H1 (cell line): ENCODE measurements around the gene TTBK1. TPM values are rescaled to one million over a fixed set of nuclear protein-coding genes. Genes with fewer than 3 reads are reported as not detected.

ENCODE experiments used
- CTCF ChIA-PET: fragments of 300-600 bp; sonication (Branson Sonifier 250); formaldehyde crosslinking; loops from one replicate; lab custom pipeline; 2021; ENCODE audit not compliant: partially characterized antibody; lab: Charles Lee
- POLR2A ChIA-PET: fragments of 300-600 bp; sonication (Branson Sonifier 250); formaldehyde crosslinking; loops from one replicate; lab custom pipeline; 2021; ENCODE audit warnings: inconsistent platforms; ENCODE audit not compliant: partially characterized antibody; lab: Charles Lee
- DNase-seq, 2 experiments: peaks; one replicate each; pipeline versions ENCODE4 v3.0.0 to v3.0.0-alpha.2; 2010 to 2022; ENCODE audit warnings: low spot score in 2 of 2, low read depth in 1 of 2, mixed read lengths in 1 of 2
- FAIRE-seq: peaks from 2 replicates; lab custom pipeline; 2011; peaks lifted over from hg19 to GRCh38; lab: Jason Lieb, UNC
- H2AFZ ChIP-seq: 2 replicates; pipeline ENCODE4 v1.8.1; 2012; ENCODE audit warnings: low read length, inconsistent platforms
- H2AK5ac ChIP-seq: 2 replicates; pipeline ENCODE4 v1.6.1; 2013; ENCODE audit warnings: low read depth, low read length
- H2BK120ac ChIP-seq: replicated peaks from 2 replicates; pipeline ENCODE3; 2013; ENCODE audit warnings: low read depth, low read length, inconsistent platforms
- H2BK12ac ChIP-seq: 2 replicates; pipeline ENCODE4 v1.6.1; 2013; ENCODE audit warnings: low read depth, low read length
- H2BK15ac ChIP-seq: 2 replicates; pipeline ENCODE4 v1.6.1; 2013; ENCODE audit warnings: low read length
- H2BK20ac ChIP-seq: 2 replicates; pipeline ENCODE4 v1.6.1; 2013; ENCODE audit warnings: low read length
- H2BK5ac ChIP-seq: 2 replicates; pipeline ENCODE4 v1.6.1; 2013; ENCODE audit warnings: low read depth, low read length
- H3K14ac ChIP-seq: 2 replicates; pipeline ENCODE4 v1.6.1; 2013; ENCODE audit warnings: inconsistent platforms; ENCODE audit not compliant: insufficient read length
- H3K18ac ChIP-seq: 2 replicates; pipeline ENCODE4 v1.6.1; 2013; ENCODE audit warnings: low read length; ENCODE audit errors: extremely low read depth
- H3K23ac ChIP-seq: 2 replicates; pipeline ENCODE4 v1.6.1; 2013; ENCODE audit warnings: inconsistent platforms; ENCODE audit not compliant: insufficient read length
- H3K23me2 ChIP-seq: 2 replicates; pipeline ENCODE4 v1.6.1; 2013; ENCODE audit warnings: low read depth, low read length
- H3K27ac ChIP-seq: 2 replicates; pipeline ENCODE4 v1.6.1; 2011; ENCODE audit warnings: low read depth, low read length, inconsistent platforms
- H3K27me3 ChIP-seq, 4 experiments: replicated peaks in 1 of 4; 1 replicate in 1 of 4; 2 replicates in 3 of 4; pipeline versions ENCODE4 v1.6.1 to v1.8.1; 2011 to 2013; ENCODE audit warnings: low read length in 3 of 4, mild to moderate bottlenecking in 3 of 4, inconsistent platforms in 2 of 4, mixed read lengths in 2 of 4, moderate library complexity in 1 of 4; ENCODE audit not compliant: control insufficient read depth in 3 of 4, insufficient read depth in 3 of 4; ENCODE audit errors: extremely low read depth in 1 of 4
- H3K36me3 ChIP-seq, 4 experiments: 2 replicates each; pipeline versions ENCODE4 v1.6.1 to v1.8.1; 2011 to 2013; ENCODE audit warnings: mild to moderate bottlenecking in 4 of 4, low read length in 3 of 4, moderate library complexity in 2 of 4, control low read depth in 1 of 4, inconsistent platforms in 1 of 4; ENCODE audit not compliant: insufficient read depth in 4 of 4, control insufficient read depth in 2 of 4
- H3K4ac ChIP-seq: replicated peaks from 2 replicates; pipeline ENCODE3; 2013; ENCODE audit warnings: low read length, low read depth, mixed read lengths, inconsistent platforms; ENCODE audit not compliant: insufficient read length
- H3K4me1 ChIP-seq, 4 experiments: replicated peaks in 1 of 4; 1 replicate in 1 of 4; 2 replicates in 3 of 4; pipeline versions ENCODE4 v1.6.1 to v1.8.1; 2011 to 2013; ENCODE audit warnings: low read length in 3 of 4, inconsistent platforms in 2 of 4, mixed read lengths in 1 of 4; ENCODE audit not compliant: insufficient read depth in 4 of 4, control insufficient read depth in 3 of 4
- H3K4me2 ChIP-seq, 2 experiments: 2 replicates each; pipeline versions ENCODE4 v1.6.1 to v1.8.1; 2011 to 2013; ENCODE audit warnings: low read depth in 2 of 2, low read length in 2 of 2, control low read depth in 1 of 2, inconsistent platforms in 1 of 2, mild to moderate bottlenecking in 1 of 2; ENCODE audit not compliant: insufficient read depth in 1 of 2
- H3K4me3 ChIP-seq, 4 experiments: fragments of 200-600, 300-600 bp in 1 of 4; sonication (generic), shearing (Covaris generic), sonication (Bioruptor Twin) in 1 of 4; 2 replicates each; pipeline versions ENCODE4 v1.5.1 to v1.8.1; 2011 to 2016; ENCODE audit warnings: low read length in 4 of 4, low read depth in 3 of 4, control low read depth in 2 of 4, inconsistent platforms in 2 of 4, mild to moderate bottlenecking in 2 of 4, mixed read lengths in 1 of 4, moderate library complexity in 1 of 4; ENCODE audit not compliant: insufficient read depth in 2 of 4; ENCODE audit errors: extremely low read depth in 1 of 4
- H3K56ac ChIP-seq: replicated peaks from 2 replicates; pipeline ENCODE3; 2013; ENCODE audit warnings: low read depth, mild to moderate bottlenecking, mixed read lengths, low read length, inconsistent platforms; ENCODE audit not compliant: insufficient read length
- H3K79me1 ChIP-seq: 2 replicates; pipeline ENCODE4 v1.6.1; 2013; ENCODE audit warnings: low read depth, low read length, control low read depth
- H3K79me2 ChIP-seq, 2 experiments: 2 replicates each; pipeline versions ENCODE4 v1.6.1 to v1.8.1; 2012 to 2013; ENCODE audit warnings: low read length in 2 of 2, mild to moderate bottlenecking in 2 of 2, inconsistent platforms in 1 of 2; ENCODE audit not compliant: insufficient read depth in 2 of 2, control insufficient read depth in 1 of 2
- H3K9ac ChIP-seq, 4 experiments: replicated peaks in 1 of 4; 1 replicate in 1 of 4; 2 replicates in 3 of 4; pipeline versions ENCODE4 v1.6.1 to v1.8.1; 2011 to 2013; ENCODE audit warnings: low read depth in 3 of 4, low read length in 3 of 4, control low read depth in 2 of 4, mild to moderate bottlenecking in 2 of 4, moderate library complexity in 2 of 4, inconsistent platforms in 1 of 4; ENCODE audit errors: extremely low read depth in 1 of 4
- H3K9me3 ChIP-seq, 2 experiments: 2 replicates each; pipeline versions ENCODE4 v1.6.1 to v1.8.1; 2012 to 2013; ENCODE audit warnings: mild to moderate bottlenecking in 2 of 2, moderate library complexity in 2 of 2, control low read depth in 1 of 2, inconsistent platforms in 1 of 2, low read depth in 1 of 2, low read length in 1 of 2, mixed read lengths in 1 of 2; ENCODE audit not compliant: insufficient read depth in 2 of 2
- H4K20me1 ChIP-seq, 2 experiments: replicated peaks in 1 of 2; 2 replicates each; pipeline versions ENCODE3 to v1.8.1; 2011 to 2013; ENCODE audit warnings: inconsistent platforms in 2 of 2, low read length in 2 of 2, mild to moderate bottlenecking in 1 of 2; ENCODE audit not compliant: insufficient read depth in 2 of 2, control insufficient read depth in 1 of 2
- H4K5ac ChIP-seq: 2 replicates; pipeline ENCODE4 v1.6.1; 2013; ENCODE audit warnings: low read length, low read depth, mixed read lengths, inconsistent platforms; ENCODE audit not compliant: insufficient read length
- H4K8ac ChIP-seq: 2 replicates; pipeline ENCODE4 v1.8.0; 2013; ENCODE audit warnings: mild to moderate bottlenecking, moderate library complexity, low read length, inconsistent platforms; ENCODE audit not compliant: insufficient read depth; ENCODE audit errors: extremely low read depth
- H4K91ac ChIP-seq: replicated peaks from 2 replicates; pipeline ENCODE3; 2013; ENCODE audit warnings: low read length, mixed read lengths, inconsistent platforms; ENCODE audit not compliant: insufficient read length
- BRCA1 ChIP-seq: IDR thresholded peaks from 2 replicates; pipeline ENCODE4 v1.6.1; 2012; ENCODE audit warnings: low read depth, low read length, improper control_type of control experiment
- WGBS, 2 experiments: shearing (Covaris generic) in 1 of 2; methylation state at CpG; one replicate each; pipeline versions ENCODE4 v1.1.6 to v1.1.7; 2013 to 2015; ENCODE audit warnings: low lambda C conversion rate in 2 of 2, mixed read lengths in 2 of 2, inconsistent platforms in 1 of 2, low coverage in 1 of 2, missing lambda C conversion rate in 1 of 2; ENCODE audit not compliant: insufficient replicate concordance in 2 of 2, insufficient coverage in 1 of 2, insufficient read length in 1 of 2; ENCODE audit errors: extremely low coverage in 1 of 2, missing lambda C conversion rate in 1 of 2; 5-methylcytosine and 5-hydroxymethylcytosine counted together
- polyA plus RNA-seq, 7 experiments: library from polyadenylated mRNA; depleted of rRNA in 3 of 7; stranded (reverse) in 5 of 7; unstranded in 2 of 7; fragments of >200 nt in 5 of 7; fragments of 200-250 nt in 2 of 7; gene quantifications; 1 replicate in 5 of 7; 2 replicates in 1 of 7; 4 replicates in 1 of 7; pipeline versions ENCODE4 v1.2.1 to v1.2.3, GENCODE V29; 2011 to 2013; ENCODE audit warnings: missing spikeins in 2 of 7, mixed read lengths in 2 of 7
- total RNA-seq: library from RNA; stranded (reverse); fragmentation: NEBNext Ultra II Directional; extraction: Animal tissue kit (Norgen Biotek cat#: 25700); gene quantifications from 2 replicates; pipeline ENCODE4 v1.2.1, GENCODE V29; 2021

The TTBK1 gene
- total and polyA plus RNA-seq, 2 of the 8 experiments (the other 6 are each of a cell fraction or from before 2014, with no cell fraction given): 0.53 to 1.6 TPM

GRCh38 chr6:43262780-43263313, 19.6 kb downstream of the TTBK1 start:
- H4K8ac ChIP-seq: no peak overlapping the region
- no peak overlapping the region for H4K5ac ChIP-seq
- H2BK5ac ChIP-seq: no peak overlapping the region
- no peaks in the 10 kb centered on the region for H3K79me2 ChIP-seq
- H3K9ac ChIP-seq: no peak overlapping the region
- WGBS, 2 experiments: 92% methylated on average over 38 of the region's 39 CpGs; no CpG with 5 or more reads in 1 of the 2 experiments
- H3K4me3 ChIP-seq: no peak overlapping the region
- no peak for DNase-seq
- peak overlapping the region; percentile 43; the same call in 1 of the 2 replicates for H2BK12ac ChIP-seq
- no peak overlapping the region for H2AK5ac ChIP-seq
- ChIA-PET CTCF (interaction anchor here (0.9 to 9.4 kb wide), 22 partner anchors 9 to 244 kb away, joined by 3 to 78 read pairs (median 6); partner anchors contain the start of genes CRIP3, DLK2 and DNPH1), POLR2A (interaction anchor here (0.9 kb wide), 1 partner anchor 85 kb away, joined by 3 read pairs; no protein-coding TSS in a partner anchor)
- peak overlapping the region; percentile 11 for H4K91ac ChIP-seq
- H3K79me1 ChIP-seq: no peaks in the 10 kb centered on the region
- H3K14ac ChIP-seq: no peak overlapping the region
- H3K4me1 ChIP-seq: peaks cover 0 to 10% (median 3%) of the 10 kb centered on the region in 4 experiments; a peak in 6 of 7 replicates
- H3K27ac ChIP-seq: no peak overlapping the region
- no peaks in the 10 kb centered on the region for H3K23me2 ChIP-seq
- TF ChIP-seq BRCA1: no peak
- peaks cover 0 to 2% of the 10 kb centered on the region in 2 experiments for H4K20me1 ChIP-seq
- H3K18ac ChIP-seq: no peak overlapping the region
- peaks cover 0 to 2% (median under 1%) of the 10 kb centered on the region in 4 experiments; a peak in 4 of 7 replicates for H3K27me3 ChIP-seq
- H2BK15ac ChIP-seq: no peak overlapping the region
- no peak overlapping the region for H3K56ac ChIP-seq
- no peak overlapping the region for H2BK20ac ChIP-seq
- H3K23ac ChIP-seq: no peak overlapping the region
- no peak for FAIRE-seq
- H3K4ac ChIP-seq: no peak overlapping the region
- no peak overlapping the region for H3K4me2 ChIP-seq
- H2AFZ ChIP-seq: no peak overlapping the region
- H3K9me3 ChIP-seq: no peaks in the 10 kb centered on the region
- no peak overlapping the region for H2BK120ac ChIP-seq
- no peaks in the 10 kb centered on the region for H3K36me3 ChIP-seq
